A673 (cell line): ENCODE results near the gene PTRH2.

Experiments
- EZH2 ChIP-seq: fragments of 200-600 bp; sonication (generic); IDR thresholded peaks from 2 replicates; pipeline ENCODE4 v1.6.1; 2017; ENCODE audit warnings: borderline replicate concordance, low read depth, mild to moderate bottlenecking, mixed read lengths, antibody characterized with exemption, low read length; ENCODE audit not compliant: poor library complexity, severe bottlenecking
- TF ChIP-seq, protein P1 (sequence below): fragments of 300-800, 200-600 bp; sonication (generic); conservative IDR thresholded peaks from 2 replicates; pipeline ENCODE4 v1.5.1; 2017; ENCODE audit warnings: low read depth, mild to moderate bottlenecking, antibody characterized with exemption, low read length, moderate library complexity, mixed read lengths

DNA sequence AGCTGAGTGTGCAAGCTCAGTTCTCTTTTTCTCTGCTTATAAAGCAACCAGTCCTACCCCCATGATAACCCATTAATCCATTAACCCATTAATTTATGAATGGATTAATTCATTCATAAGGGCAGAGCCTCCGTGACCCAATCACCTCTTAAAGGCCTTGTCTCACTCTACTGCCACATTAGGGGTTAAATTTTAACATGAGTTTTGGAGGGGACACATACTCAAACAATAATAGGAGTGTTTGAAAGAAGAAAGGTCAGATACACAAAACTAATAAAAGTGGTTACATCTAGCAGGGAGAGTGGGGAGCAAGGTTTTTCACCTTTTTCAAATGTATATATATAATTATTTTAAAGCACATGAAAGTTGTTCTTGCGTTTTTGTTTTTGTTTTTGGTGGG lies 7.0 kb upstream of the PTRH2 start:
- TF ChIP-seq, protein P1, sequence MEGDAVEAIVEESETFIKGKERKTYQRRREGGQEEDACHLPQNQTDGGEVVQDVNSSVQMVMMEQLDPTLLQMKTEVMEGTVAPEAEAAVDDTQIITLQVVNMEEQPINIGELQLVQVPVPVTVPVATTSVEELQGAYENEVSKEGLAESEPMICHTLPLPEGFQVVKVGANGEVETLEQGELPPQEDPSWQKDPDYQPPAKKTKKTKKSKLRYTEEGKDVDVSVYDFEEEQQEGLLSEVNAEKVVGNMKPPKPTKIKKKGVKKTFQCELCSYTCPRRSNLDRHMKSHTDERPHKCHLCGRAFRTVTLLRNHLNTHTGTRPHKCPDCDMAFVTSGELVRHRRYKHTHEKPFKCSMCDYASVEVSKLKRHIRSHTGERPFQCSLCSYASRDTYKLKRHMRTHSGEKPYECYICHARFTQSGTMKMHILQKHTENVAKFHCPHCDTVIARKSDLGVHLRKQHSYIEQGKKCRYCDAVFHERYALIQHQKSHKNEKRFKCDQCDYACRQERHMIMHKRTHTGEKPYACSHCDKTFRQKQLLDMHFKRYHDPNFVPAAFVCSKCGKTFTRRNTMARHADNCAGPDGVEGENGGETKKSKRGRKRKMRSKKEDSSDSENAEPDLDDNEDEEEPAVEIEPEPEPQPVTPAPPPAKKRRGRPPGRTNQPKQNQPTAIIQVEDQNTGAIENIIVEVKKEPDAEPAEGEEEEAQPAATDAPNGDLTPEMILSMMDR: no peak
- TF ChIP-seq EZH2: no peak
